SK-N-SH (cell line): Measurements from ENCODE around the gene SLC22A6. TPM values are rescaled to one million over a fixed set of nuclear protein-coding genes. Genes with fewer than 3 reads are reported as not detected.

Experiments
- CTCF ChIA-PET: fragments of 300-600, 350-600 bp; formaldehyde crosslinking; extraction: SDS; loops from one replicate; lab custom pipeline; 2021; lab: Yijun Ruan, JAX
- POLR2A ChIA-PET: fragments of 350-600 bp; sonication (Branson Sonifier 250); formaldehyde crosslinking; extraction: SDS; loops from one replicate; lab custom pipeline; 2020; ENCODE audit warnings: antibody characterized with exemption, inconsistent platforms; lab: Yijun Ruan, JAX
- DNase-seq: peaks from one replicate; pipeline ENCODE4 v3.0.0; 2012
- H2AFZ ChIP-seq: fragments of 200-600 bp; sonication (generic); 2 replicates; pipeline ENCODE4 v1.8.1; 2016; ENCODE audit warnings: antibody characterized with exemption, mild to moderate bottlenecking, low read depth
- H3F3A ChIP-seq: fragments of 200-600 bp; sonication (generic); replicated peaks from 2 replicates; pipeline ENCODE3; 2016; ENCODE audit warnings: antibody characterized with exemption, mild to moderate bottlenecking; ENCODE audit not compliant: insufficient read depth
- H3K27ac ChIP-seq, 2 experiments: fragments of 200-500 bp in 1 of 2; fragments of 200-600 bp in 1 of 2; sonication (Bioruptor generic) in 1 of 2; sonication (generic), shearing (Covaris generic) in 1 of 2; 2 replicates each; pipeline versions ENCODE4 v1.5.1 to v1.6.1; 2014 to 2016; ENCODE audit warnings: low read depth in 2 of 2, inconsistent platforms in 1 of 2, low read length in 1 of 2, mild to moderate bottlenecking in 1 of 2, mixed read lengths in 1 of 2
- H3K27me3 ChIP-seq: fragments of 200-600 bp; sonication (generic), shearing (Covaris generic); 2 replicates; pipeline ENCODE4 v1.6.1; 2016; ENCODE audit warnings: mixed run types; ENCODE audit not compliant: insufficient read depth
- H3K36me3 ChIP-seq, 2 experiments: fragments of 200-500 bp in 1 of 2; fragments of 200-600 bp in 1 of 2; sonication (Bioruptor generic) in 1 of 2; sonication (generic) in 1 of 2; replicated peaks in 1 of 2; 2 replicates each; pipeline versions ENCODE3 to v1.5.1; 2014 to 2016; ENCODE audit warnings: low read length in 1 of 2, mild to moderate bottlenecking in 1 of 2; ENCODE audit not compliant: insufficient read depth in 2 of 2, control insufficient read depth in 1 of 2
- H3K4me1 ChIP-seq, 2 experiments: fragments of 200-500 bp in 1 of 2; fragments of 200-600 bp in 1 of 2; sonication (Bioruptor generic) in 1 of 2; sonication (generic), shearing (Covaris generic) in 1 of 2; 2 replicates each; pipeline versions ENCODE4 v1.5.1 to v1.6.1; 2014 to 2016; ENCODE audit warnings: low read depth in 1 of 2, low read length in 1 of 2, mixed run types in 1 of 2; ENCODE audit not compliant: insufficient read depth in 2 of 2, control insufficient read depth in 1 of 2
- H3K4me2 ChIP-seq: fragments of 200-600 bp; sonication (generic), shearing (Covaris generic); 2 replicates; pipeline ENCODE4 v1.6.1; 2017; ENCODE audit warnings: mixed run types
- H3K4me3 ChIP-seq, 2 experiments: fragments of 200-500 bp in 1 of 2; fragments of 200-600 bp in 1 of 2; sonication (Bioruptor generic) in 1 of 2; sonication (generic), shearing (Covaris generic) in 1 of 2; 2 replicates each; pipeline versions ENCODE4 v1.5.1 to v1.8.1; 2014 to 2016; ENCODE audit warnings: low read depth in 2 of 2, inconsistent platforms in 1 of 2, low read length in 1 of 2, mild to moderate bottlenecking in 1 of 2, mixed read lengths in 1 of 2, moderate library complexity in 1 of 2
- H3K79me2 ChIP-seq: fragments of 200-600 bp; sonication (generic); 2 replicates; pipeline ENCODE4 v1.8.1; 2017; ENCODE audit warnings: mild to moderate bottlenecking; ENCODE audit not compliant: insufficient read depth
- H3K9ac ChIP-seq: fragments of 200-600 bp; sonication (generic); 2 replicates; pipeline ENCODE4 v1.6.1; 2017; ENCODE audit warnings: mixed run types
- H3K9me2 ChIP-seq: fragments of 200-600 bp; sonication (generic); 2 replicates; pipeline ENCODE4 v1.6.1; 2017; ENCODE audit warnings: mixed run types
- H3K9me3 ChIP-seq: fragments of 200-600 bp; sonication (generic); 2 replicates; pipeline ENCODE4 v1.6.1; 2017; ENCODE audit warnings: mixed run types, mild to moderate bottlenecking, moderate library complexity
- H4K20me1 ChIP-seq: fragments of 200-600 bp; sonication (generic); 2 replicates; pipeline ENCODE4 v1.6.1; 2017; ENCODE audit warnings: mild to moderate bottlenecking, mixed run types; ENCODE audit not compliant: insufficient read depth
- ELF1 ChIP-seq: IDR thresholded peaks from 2 replicates; pipeline ENCODE4 v1.4.0; 2012
- FOSL2 ChIP-seq: IDR thresholded peaks from 2 replicates; pipeline ENCODE4 v1.4.0; 2012; ENCODE audit warnings: low read depth, mild to moderate bottlenecking, moderate library complexity, borderline replicate concordance
- FOXJ3 ChIP-seq: sonication (generic); formaldehyde crosslinking; IDR thresholded peaks from 2 replicates; pipeline ENCODE4 v1.5.1; 2020; ENCODE audit warnings: mild to moderate bottlenecking, missing genetic modification reagents
- FOXM1 ChIP-seq: IDR thresholded peaks from 2 replicates; pipeline ENCODE4 v1.4.0; 2012; ENCODE audit warnings: low read depth, mild to moderate bottlenecking
- IRF3 ChIP-seq: fragments of 150-350 bp; IDR thresholded peaks from 2 replicates; pipeline ENCODE4 v1.6.1; 2016; ENCODE audit warnings: mild to moderate bottlenecking, low read depth, low read length
- JUND ChIP-seq: IDR thresholded peaks from 2 replicates; pipeline ENCODE4 v1.4.0; 2012
- MEF2A ChIP-seq: IDR thresholded peaks from 2 replicates; pipeline ENCODE4 v1.4.0; 2012; ENCODE audit warnings: low read depth, borderline replicate concordance
- POLR2AphosphoS5 ChIP-seq: IDR thresholded peaks from 2 replicates; pipeline ENCODE4 v1.6.1; 2012; ENCODE audit warnings: low read depth, low read length
- RFX5 ChIP-seq: IDR thresholded peaks from 2 replicates; pipeline ENCODE4 v1.6.1; 2012; ENCODE audit warnings: mild to moderate bottlenecking, improper control_type of control experiment, low read length
- RXRA ChIP-seq: IDR thresholded peaks from 2 replicates; pipeline ENCODE4 v1.4.0; 2012; ENCODE audit warnings: low read depth, mild to moderate bottlenecking, borderline replicate concordance
- TAF1 ChIP-seq: IDR thresholded peaks from 2 replicates; pipeline ENCODE4 v1.6.1; 2012; ENCODE audit warnings: low read depth, mild to moderate bottlenecking, low read length, moderate library complexity, borderline replicate concordance
- USF2 ChIP-seq: fragments of 150-350 bp; IDR thresholded peaks from 2 replicates; pipeline ENCODE4 v1.6.1; 2017; ENCODE audit warnings: antibody characterized with exemption, low read length, low read depth, borderline replicate concordance
- ZBTB33 ChIP-seq: IDR thresholded peaks from 2 replicates; pipeline ENCODE4 v1.4.0; 2012; ENCODE audit warnings: low read depth, borderline replicate concordance
- WGBS: methylation state at CpG from one replicate; pipeline ENCODE4 v1.1.6; 2017; ENCODE audit warnings: low lambda C conversion rate; 5-methylcytosine and 5-hydroxymethylcytosine counted together
- polyA plus RNA-seq, 3 experiments: library from polyadenylated mRNA; depleted of rRNA; stranded (reverse); fragments of >200 nt; gene quantifications; 2 replicates each; pipeline ENCODE4 v1.2.3, GENCODE V29; 2012

SLC22A6 gene
- polyA plus RNA-seq, 1 of the 3 experiments (the other 2 are of a cell fraction): not detected

- Histone ChIP-seq H3K9me3 (no peaks in the 10 kb centered on the region), H3K79me2 (no peaks in the 10 kb centered on the region), H3K27me3 (no peaks in the 10 kb centered on the region; the same call in 1 of the 2 replicates), H3K9me2 (no peaks in the 10 kb centered on the region), H3K4me3 (no peak overlapping the region), H3K36me3 (no peaks in the 10 kb centered on the region), H3K4me2 (no peak overlapping the region), H3K27ac (no peak overlapping the region), H4K20me1 (no peaks in the 10 kb centered on the region), H3K4me1 (no peaks in the 10 kb centered on the region), H3K9ac (no peak overlapping the region), H3F3A (no peaks in the 10 kb centered on the region), H2AFZ (no peak overlapping the region)
- 45% methylated on average over 7 of the region's 7 CpGs for WGBS
- DNase-seq: no peak
- no peak for TF ChIP-seq TAF1
- no peak for TF ChIP-seq USF2
- no peak for TF ChIP-seq FOSL2
- no peak for TF ChIP-seq FOXJ3
- no peak for TF ChIP-seq ELF1
- TF ChIP-seq IRF3: no peak
- no peak for TF ChIP-seq ZBTB33
- no peak for TF ChIP-seq RFX5
- no peak for TF ChIP-seq JUND
- no peak for TF ChIP-seq RXRA
- TF ChIP-seq POLR2AphosphoS5: no peak
- no peak for TF ChIP-seq MEF2A
- ChIA-PET POLR2A (no interaction called here), CTCF (interaction anchor here (0.8 to 3.8 kb wide), 5 partner anchors 20 to 94 kb away, joined by 3 to 27 read pairs (median 5); no protein-coding TSS in a partner anchor)
Observed at GRCh38 chr11:62999649-63000048, 14.9 kb upstream of the SLC22A6 start.

- WGBS: 73% methylated on average over 5 of the region's 5 CpGs
- CTCF ChIA-PET: interaction anchor here (1.3 to 3.8 kb wide), 4 partner anchors 20 to 93 kb away, joined by 4 to 27 read pairs (median 6); no protein-coding TSS in a partner anchor
- DNase-seq: no peak
Observed at GRCh38 chr11:62999156-62999555, 14.4 kb upstream of the SLC22A6 start.

More at GRCh38 chr11:62999156-62999555, 14.4 kb upstream of the SLC22A6 start:
- no peak overlapping the region for H3K27ac ChIP-seq
- H2AFZ ChIP-seq: no peak overlapping the region
- H3F3A ChIP-seq: no peaks in the 10 kb centered on the region
- H4K20me1 ChIP-seq: no peaks in the 10 kb centered on the region
- no peaks in the 10 kb centered on the region for H3K9me2 ChIP-seq
- H3K4me2 ChIP-seq: no peak overlapping the region
- H3K4me3 ChIP-seq: no peak overlapping the region
- POLR2A ChIA-PET: no interaction called here
- no peak for TF ChIP-seq FOXM1
- TF ChIP-seq, all 33 proteins: peak for 0
- Histone ChIP-seq H3K79me2 (no peaks in the 10 kb centered on the region), H3K9ac (no peak overlapping the region), H3K36me3 (no peaks in the 10 kb centered on the region), H3K9me3 (no peaks in the 10 kb centered on the region), H3K4me1 (no peaks in the 10 kb centered on the region), H3K27me3 (no peaks in the 10 kb centered on the region; the same call in 1 of the 2 replicates)
